ENCODE measurements around the gene CDCA7.
"Not testable (repeated sequence)": the region's sequence is repeated elsewhere in the genome, so short reads cannot be mapped to it uniquely, and the experiment has no call there.

The CDCA7 gene

GRCh38 chr2:173359231-173359630 is 4.6 kb downstream of the CDCA7 start:
- no peak for DNase-seq

GRCh38 chr2:173370198-173370597 is 15.5 kb downstream of the CDCA7 start:
- DNase-seq, result no peak

GRCh38 chr2:173371023-173371422 is 16.4 kb downstream of the CDCA7 start:
- no peak for DNase-seq

- no peak for DNase-seq
Measured at GRCh38 chr2:173373290-173373689, 18.6 kb downstream of the CDCA7 start.

GRCh38 chr2:173374634-173375033 is 20.0 kb downstream of the CDCA7 start:
- DNase-seq, result no peak

GRCh38 chr2:173385534-173385933 is 30.9 kb downstream of the CDCA7 start:
- not testable (repeated sequence) for DNase-seq

GRCh38 chr2:173386021-173386737 is 31.5 kb downstream of the CDCA7 start:
- no peak for DNase-seq

- DNase-seq, result no peak
Measured at GRCh38 chr2:173386738-173387065, 32.0 kb downstream of the CDCA7 start.

GRCh38 chr2:173387079-173387478 is 32.4 kb downstream of the CDCA7 start:
- DNase-seq, result no peak

GRCh38 chr2:173387660-173388059 is 33.0 kb downstream of the CDCA7 start:
- DNase-seq, result no peak

- no peak for DNase-seq
Measured at GRCh38 chr2:173388795-173389194, 34.1 kb downstream of the CDCA7 start.

GRCh38 chr2:173390036-173390435 is 35.4 kb downstream of the CDCA7 start:
- no peak for DNase-seq

- DNase-seq, result no peak
Measured at GRCh38 chr2:173392731-173393130, 38.1 kb downstream of the CDCA7 start.

GRCh38 chr2:173393186-173393585 is 38.5 kb downstream of the CDCA7 start:
- DNase-seq, result no peak

- no peak for DNase-seq
Measured at GRCh38 chr2:173393636-173394035, 39.0 kb downstream of the CDCA7 start.

- no peak for DNase-seq
Measured at GRCh38 chr2:173394091-173394974, 39.7 kb downstream of the CDCA7 start.

GRCh38 chr2:173395567-173396351 is 41.1 kb downstream of the CDCA7 start:
- DNase-seq, result no peak

- DNase-seq, result no peak
Measured at GRCh38 chr2:173397539-173397938, 42.9 kb downstream of the CDCA7 start.

GRCh38 chr2:173399229-173399628 is 44.6 kb downstream of the CDCA7 start:
- no peak for DNase-seq

- DNase-seq, result peak; percentile 10
Measured at GRCh38 chr2:173400760-173401159, 46.1 kb downstream of the CDCA7 start.

GRCh38 chr2:173401716-173402326 is 47.1 kb downstream of the CDCA7 start:
- DNase-seq, result peak; percentile 20

- DNase-seq, result peak; percentile 64
Measured at GRCh38 chr2:173402405-173402974, 47.8 kb downstream of the CDCA7 start.

Data from NCI-H446 treated with DMSO at 0.1 percent for 48 hours (cell line).